ENCODE data around the gene ZNF580. TPM values are rescaled to one million over a fixed set of nuclear protein-coding genes. Genes with fewer than 3 reads are reported as not detected.

Gene ZNF580
- total RNA-seq, 2 donors from 2014 or later: 49.7 to 70.5 TPM

DNA sequence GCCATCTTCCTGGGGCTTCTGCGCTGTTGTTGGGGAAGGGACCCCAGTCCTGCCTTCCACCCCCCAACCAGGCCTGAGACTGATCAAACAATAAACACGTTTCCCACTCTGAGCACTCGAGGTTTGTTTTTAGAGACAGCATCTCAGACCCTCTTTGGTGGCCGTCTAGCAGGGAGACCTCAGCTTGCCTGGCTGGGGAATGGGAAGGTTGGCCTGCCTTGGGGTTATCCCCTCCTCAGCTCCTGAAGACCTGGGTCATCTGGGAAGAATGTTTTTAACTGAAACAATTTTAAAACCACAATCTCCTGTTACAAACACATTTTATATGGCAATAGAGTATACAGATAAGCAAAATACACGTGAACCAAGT lies 4.7 kb downstream of the ZNF580 start:
- peaks cover 30% of the 10 kb centered on the region for H3K4me1 ChIP-seq (replicated peaks)
- H3K27ac ChIP-seq: no peak overlapping the region
- H3K9me3 ChIP-seq: no peaks in the 10 kb centered on the region
- DNase-seq (ENCODE audit: low spot score): no peak
- 49% methylated on average over 5 of the region's 5 CpGs for WGBS
- TF ChIP-seq POLR2AphosphoS5 (IDR thresholded peaks at IDR 0.05) (no peak), CTCF (IDR thresholded peaks at IDR 0.05) (no peak), POLR2A (IDR thresholded peaks at IDR 0.05) (no peak)
- H3K4me3 ChIP-seq: no peak overlapping the region
- intact Hi-C loops (cut with DNase I): no loop called here
- no peaks in the 10 kb centered on the region for H3K36me3 ChIP-seq
- H3K27me3 ChIP-seq (replicated peaks; ENCODE audit: insufficient read depth): no peaks in the 10 kb centered on the region

DNA sequence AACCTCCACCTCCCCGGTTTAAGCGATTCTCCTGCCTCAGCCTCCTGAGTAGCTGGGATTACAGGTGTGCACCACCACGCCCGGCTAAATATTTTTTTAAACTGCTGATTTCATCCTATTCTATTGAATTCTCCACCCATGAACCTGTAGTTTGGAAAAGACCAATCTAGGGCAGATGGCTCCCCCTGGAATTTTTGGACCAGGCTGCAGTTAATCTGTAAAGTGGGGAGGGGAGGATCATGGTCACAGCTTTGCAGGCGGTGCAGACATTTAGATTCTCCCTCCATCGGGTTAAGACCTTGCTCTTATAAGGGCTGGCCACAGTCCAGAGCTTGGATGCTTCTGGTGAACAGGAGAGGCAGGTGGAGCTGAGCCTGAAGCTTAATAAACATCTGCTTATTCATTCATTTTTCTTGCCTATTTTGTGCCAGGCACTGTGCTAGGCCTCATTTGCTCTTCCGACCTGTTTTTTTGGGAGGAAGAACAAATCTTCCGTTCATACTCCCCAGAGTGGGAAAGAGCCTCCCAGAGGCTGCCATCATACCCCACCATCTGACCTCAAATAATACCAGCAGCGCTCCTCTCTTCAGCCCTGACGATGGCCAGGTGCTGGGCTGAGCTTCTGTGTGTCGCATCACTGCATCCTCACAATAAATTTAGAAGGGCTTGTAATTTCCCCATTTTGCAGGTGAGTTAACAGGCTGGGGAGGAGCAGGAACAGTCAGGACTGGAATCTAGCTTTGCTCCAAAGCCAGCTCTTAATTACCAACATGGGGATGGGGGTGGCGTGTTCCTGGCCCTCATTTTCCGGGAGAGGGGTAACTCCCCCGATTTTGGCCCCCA lies 6.3 kb downstream of the ZNF580 start:
- 40% methylated on average over 14 of the region's 14 CpGs for WGBS
- Histone ChIP-seq H3K36me3 (no peaks in the 10 kb centered on the region), H3K27me3 (replicated peaks; ENCODE audit: insufficient read depth) (no peaks in the 10 kb centered on the region), H3K4me1 (replicated peaks) (peaks cover 29% of the 10 kb centered on the region), H3K4me3 (peak overlapping the region; percentile 74 to 86), H3K27ac (peak overlapping the region; percentile 81 to 85), H3K9me3 (no peaks in the 10 kb centered on the region)
- TF ChIP-seq POLR2A (IDR thresholded peaks at IDR 0.05): no peak
- no peak for TF ChIP-seq POLR2AphosphoS5 (IDR thresholded peaks at IDR 0.05)
- TF ChIP-seq CTCF (IDR thresholded peaks at IDR 0.05): no peak
- intact Hi-C loops (cut with DNase I): no loop called here
- no peak for DNase-seq (ENCODE audit: low spot score)

DNA sequence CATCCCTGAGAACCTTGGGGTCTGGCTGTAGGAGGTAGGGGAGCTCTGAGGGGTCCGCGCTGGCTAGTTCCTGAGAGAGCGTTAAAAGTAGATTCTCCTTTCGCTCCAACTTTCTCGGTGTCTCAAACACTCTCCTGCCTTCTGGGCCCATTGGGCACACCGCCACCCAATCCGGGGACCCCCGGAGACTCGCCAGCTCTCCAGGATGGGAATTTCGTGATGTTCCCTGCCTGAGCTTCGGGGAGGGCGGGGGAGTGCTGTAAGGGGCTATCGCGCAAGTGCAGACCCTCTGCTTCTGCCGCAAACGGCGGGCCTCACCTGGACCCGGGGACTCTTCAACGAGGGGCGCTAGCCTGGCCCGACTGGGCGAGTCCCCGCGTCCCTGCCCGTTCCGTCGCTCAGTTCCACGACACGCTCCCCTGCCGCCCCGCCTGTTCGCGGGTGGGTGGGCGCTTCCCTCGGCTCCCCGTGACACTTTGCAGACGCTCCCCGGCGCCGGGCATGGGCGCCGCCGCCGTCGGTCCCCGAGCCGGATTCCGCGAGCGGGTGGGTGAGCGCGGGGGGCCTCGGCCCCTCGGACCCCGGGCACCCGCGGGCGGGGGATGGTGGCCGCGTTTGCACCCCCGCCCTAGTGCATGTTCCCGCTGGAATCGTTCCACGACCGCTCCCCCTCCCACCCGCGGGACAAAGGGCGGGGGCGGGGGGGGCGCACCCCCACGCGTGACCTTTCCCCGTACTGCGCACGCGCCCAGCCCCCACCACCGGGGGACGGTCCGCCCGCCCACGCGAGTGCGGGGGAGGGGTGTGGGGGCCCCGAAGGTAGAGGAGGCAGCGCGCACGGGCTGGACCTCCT lies 7.2 kb downstream of the ZNF580 start, which contains the start of gene CCDC106:
Gene CCDC106 (plus strand): TSS at position 481 of the 853 bp plus-strand sequence. CDS start 835 bp downstream, outside the sequence.
- no peaks in the 10 kb centered on the region for H3K9me3 ChIP-seq
- H3K27ac ChIP-seq: peak within 1 kb of the TSS; percentile 81 to 85
- no peaks in the 10 kb centered on the region for H3K36me3 ChIP-seq
- intact Hi-C loops (cut with DNase I): no loop called here
- H3K4me1 ChIP-seq (replicated peaks): peaks cover 24% of the 10 kb centered on the region
- peak within 1 kb of the TSS; percentile 74 to 86 for H3K4me3 ChIP-seq
- peak; percentile 44 for DNase-seq (ENCODE audit: low spot score)
- no peaks in the 10 kb centered on the region for H3K27me3 ChIP-seq (replicated peaks; ENCODE audit: insufficient read depth)
- peak; percentile 12 for TF ChIP-seq POLR2A (IDR thresholded peaks at IDR 0.05)
- no peak for TF ChIP-seq CTCF (IDR thresholded peaks at IDR 0.05)
- WGBS: 2% methylated on average over 43 of the region's 87 CpGs

- Histone ChIP-seq H3K27ac (peak overlapping the region; percentile 81 to 85), H3K36me3 (no peaks in the 10 kb centered on the region), H3K9me3 (no peaks in the 10 kb centered on the region), H3K27me3 (replicated peaks; ENCODE audit: insufficient read depth) (no peaks in the 10 kb centered on the region), H3K4me1 (replicated peaks) (peaks cover 21% of the 10 kb centered on the region), H3K4me3 (peak overlapping the region; percentile 74 to 86)
- intact Hi-C loops (cut with DNase I): no loop called here
- 11% methylated on average over 25 of the region's 25 CpGs for WGBS
- DNase-seq (ENCODE audit: low spot score): no peak
- no peak for TF ChIP-seq CTCF (IDR thresholded peaks at IDR 0.05)
- no peak for TF ChIP-seq POLR2AphosphoS5 (IDR thresholded peaks at IDR 0.05)
- no peak for TF ChIP-seq POLR2A (IDR thresholded peaks at IDR 0.05)
Measured at GRCh38 chr19:55648585-55649267, 7.9 kb downstream of the ZNF580 start.

All from prostate gland (tissue), 2 donors.